Upper lobe of right lung (tissue), 1 donor: ENCODE data around the gene WDR86. TPM values are rescaled to one million over a fixed set of nuclear protein-coding genes. Genes with fewer than 3 reads are reported as not detected.

Experiments
- ATAC-seq: fragments of 200-7000 bp; cut with Tn5 transposase; one replicate; pipeline ENCODE4 v1.9.1; 2020; ENCODE audit warnings: mild to moderate bottlenecking, moderate library complexity
- DNase-seq: peaks from one replicate; pipeline ENCODE4 v3.0.0-alpha.2; 2020
- H3K27ac ChIP-seq: fragments of 200-600 bp; one replicate; pipeline ENCODE4 v1.8.0; 2022
- H3K27me3 ChIP-seq: fragments of 200-600 bp; one replicate; pipeline ENCODE4 v1.8.0; 2022; ENCODE audit warnings: mild to moderate bottlenecking
- H3K36me3 ChIP-seq: fragments of 200-600 bp; one replicate; pipeline ENCODE4 v1.8.0; 2022
- H3K4me1 ChIP-seq: fragments of 200-600 bp; one replicate; pipeline ENCODE4 v1.8.0; 2022
- H3K4me3 ChIP-seq: fragments of 200-600 bp; one replicate; pipeline ENCODE4 v1.8.0; 2022; ENCODE audit warnings: mild to moderate bottlenecking
- H3K9me3 ChIP-seq: fragments of 200-600 bp; one replicate; pipeline ENCODE4 v1.8.0; 2022
- CTCF ChIP-seq: fragments of 200-600 bp; IDR thresholded peaks from one replicate; pipeline ENCODE4 v1.8.0; 2022; ENCODE audit warnings: antibody characterized with exemption
- intact Hi-C: fragments of 100-400 bp; cut with DNase I; formaldehyde crosslinking; loops from one replicate; pipeline ENCODE4 v1.11.0; 2022
- total RNA-seq: library from RNA; stranded (reverse); fragmentation: NEBNext Ultra II Directional; extraction: Animal tissue kit (Norgen Biotek cat#: 25700); gene quantifications from one replicate; pipeline ENCODE4 v1.2.1, GENCODE V29; 2021
- donor health status: DM: no; HTN: yes; CAD: no; lungs with severe emphysema.

WDR86 gene
- total RNA-seq, 1 donor from 2014 or later = 1.3 TPM

- Histone ChIP-seq H3K4me1 (peaks cover 5% of the 10 kb centered on the region), H3K27ac (no peak overlapping the region), H3K9me3 (no peaks in the 10 kb centered on the region), H3K4me3 (no peak overlapping the region), H3K27me3 (no peaks in the 10 kb centered on the region), H3K36me3 (no peaks in the 10 kb centered on the region)
- intact Hi-C loops = no loop called here
- ATAC-seq = no peak
- TF ChIP-seq CTCF = no peak
- DNase-seq = no peak
Observed at GRCh38 chr7:151402029-151402835, 7.6 kb downstream of the WDR86 start.

- peaks cover 5% of the 10 kb centered on the region for H3K4me1 ChIP-seq
- ATAC-seq = no peak
- no peaks in the 10 kb centered on the region for H3K27me3 ChIP-seq
- no peaks in the 10 kb centered on the region for H3K36me3 ChIP-seq
- H3K27ac ChIP-seq = no peak overlapping the region
- no peak for TF ChIP-seq CTCF
- no peaks in the 10 kb centered on the region for H3K9me3 ChIP-seq
- no peak overlapping the region for H3K4me3 ChIP-seq
- intact Hi-C loops = no loop called here
- DNase-seq = peak; percentile 36
Observed at GRCh38 chr7:151400626-151401315, 9.1 kb downstream of the WDR86 start.

GRCh38 chr7:151399906-151400305, 9.9 kb downstream of the WDR86 start:
- ATAC-seq = no peak
- Histone ChIP-seq H3K4me3 (no peak overlapping the region), H3K4me1 (peaks cover 5% of the 10 kb centered on the region), H3K27ac (no peak overlapping the region), H3K36me3 (no peaks in the 10 kb centered on the region), H3K9me3 (no peaks in the 10 kb centered on the region), H3K27me3 (no peaks in the 10 kb centered on the region)
- no peak for TF ChIP-seq CTCF
- intact Hi-C loops = no loop called here
- DNase-seq = peak; percentile 46

GRCh38 chr7:151399305-151399601, 10.6 kb downstream of the WDR86 start:
- H3K9me3 ChIP-seq = no peaks in the 10 kb centered on the region
- no peak for DNase-seq
- no peaks in the 10 kb centered on the region for H3K27me3 ChIP-seq
- intact Hi-C loops = no loop called here
- TF ChIP-seq CTCF = no peak
- ATAC-seq = no peak
- H3K4me1 ChIP-seq = peaks cover 2% of the 10 kb centered on the region
- no peak overlapping the region for H3K4me3 ChIP-seq
- no peak overlapping the region for H3K27ac ChIP-seq
- H3K36me3 ChIP-seq = no peaks in the 10 kb centered on the region

GRCh38 chr7:151398446-151399304, 11.2 kb downstream of the WDR86 start:
- Histone ChIP-seq H3K27ac (no peak overlapping the region), H3K9me3 (no peaks in the 10 kb centered on the region), H3K4me1 (no peaks in the 10 kb centered on the region), H3K36me3 (no peaks in the 10 kb centered on the region), H3K4me3 (no peak overlapping the region), H3K27me3 (no peaks in the 10 kb centered on the region)
- intact Hi-C loops = no loop called here
- peak; percentile 44 for DNase-seq
- ATAC-seq = no peak
- no peak for TF ChIP-seq CTCF
